H9 (cell line): ENCODE measurements around the gene KCTD2. TPM values are rescaled to one million over a fixed set of nuclear protein-coding genes. Genes with fewer than 3 reads are reported as not detected.

Source experiments
- DNase-seq: peaks from one replicate; pipeline ENCODE4 v3.0.0-alpha.2; 2017
- H2AFZ ChIP-seq: one replicate; pipeline ENCODE4 v1.6.1; 2013; ENCODE audit warnings: mild to moderate bottlenecking, low read length, control low read depth, moderate library complexity
- H2AK5ac ChIP-seq: 2 replicates; pipeline ENCODE4 v1.6.1; 2013; ENCODE audit warnings: low read length, control low read depth, mixed read lengths; ENCODE audit not compliant: insufficient read length
- H2BK120ac ChIP-seq: one replicate; pipeline ENCODE4 v1.6.1; 2013; ENCODE audit warnings: low read depth, mild to moderate bottlenecking, low read length, control low read depth, inconsistent platforms; ENCODE audit not compliant: poor library complexity, severe bottlenecking
- H2BK12ac ChIP-seq: 2 replicates; pipeline ENCODE4 v1.6.1; 2013; ENCODE audit warnings: low read length, control low read depth, mixed read lengths, low read depth; ENCODE audit not compliant: insufficient read length
- H2BK15ac ChIP-seq: 2 replicates; pipeline ENCODE4 v1.6.1; 2013; ENCODE audit warnings: low read depth, low read length, control low read depth
- H2BK20ac ChIP-seq: one replicate; pipeline ENCODE4 v1.6.1; 2013; ENCODE audit warnings: low read depth, mild to moderate bottlenecking, low read length, control low read depth, inconsistent platforms; ENCODE audit not compliant: poor library complexity, severe bottlenecking
- H2BK5ac ChIP-seq: 2 replicates; pipeline ENCODE4 v1.6.1; 2013; ENCODE audit warnings: low read length, control low read depth, mixed read lengths; ENCODE audit not compliant: insufficient read length
- H3K14ac ChIP-seq: 2 replicates; pipeline ENCODE4 v1.6.1; 2013; ENCODE audit warnings: low read length, control low read depth; ENCODE audit not compliant: insufficient read depth
- H3K18ac ChIP-seq: 2 replicates; pipeline ENCODE4 v1.6.1; 2013; ENCODE audit warnings: low read depth, mild to moderate bottlenecking, mixed read lengths, low read length, control low read depth; ENCODE audit not compliant: insufficient read length
- H3K23ac ChIP-seq: 2 replicates; pipeline ENCODE4 v1.6.1; 2013; ENCODE audit warnings: low read length, control low read depth, mixed read lengths, low read depth; ENCODE audit not compliant: insufficient read length
- H3K23me2 ChIP-seq: 2 replicates; pipeline ENCODE4 v1.6.1; 2013; ENCODE audit warnings: low read depth, mild to moderate bottlenecking, mixed read lengths, low read length, control low read depth; ENCODE audit not compliant: insufficient read length, poor library complexity, severe bottlenecking
- H3K27ac ChIP-seq: 2 replicates; pipeline ENCODE4 v1.5.1; 2013; ENCODE audit warnings: low read length, control low read depth, mixed read lengths, low read depth; ENCODE audit not compliant: insufficient read length
- H3K27me3 ChIP-seq: 2 replicates; pipeline ENCODE4 v1.6.1; 2013; ENCODE audit warnings: low read length, control low read depth, inconsistent platforms; ENCODE audit not compliant: insufficient read depth
- H3K4ac ChIP-seq: 2 replicates; pipeline ENCODE4 v1.6.1; 2013; ENCODE audit warnings: low read depth, mild to moderate bottlenecking, control low read depth, inconsistent platforms, low read length, moderate library complexity
- H3K4me1 ChIP-seq: 2 replicates; pipeline ENCODE4 v1.6.1; 2013; ENCODE audit warnings: low read length, control low read depth, inconsistent platforms; ENCODE audit not compliant: insufficient read depth
- H3K4me2 ChIP-seq: 2 replicates; pipeline ENCODE4 v1.6.1; 2013; ENCODE audit warnings: low read length, control low read depth, mixed read lengths; ENCODE audit not compliant: insufficient read length, insufficient read depth
- H3K56ac ChIP-seq: 2 replicates; pipeline ENCODE4 v1.6.1; 2013; ENCODE audit warnings: low read depth, mild to moderate bottlenecking, mixed read lengths, low read length, control low read depth; ENCODE audit not compliant: insufficient read length
- H3K79me1 ChIP-seq: 2 replicates; pipeline ENCODE4 v1.6.1; 2013; ENCODE audit warnings: low read depth, mild to moderate bottlenecking, moderate library complexity, low read length, control low read depth, inconsistent platforms; ENCODE audit not compliant: insufficient read depth, poor library complexity, severe bottlenecking
- H3K79me2 ChIP-seq: 2 replicates; pipeline ENCODE4 v1.6.1; 2013; ENCODE audit warnings: low read length, control low read depth, inconsistent platforms; ENCODE audit not compliant: insufficient read depth
- H3K9ac ChIP-seq: 2 replicates; pipeline ENCODE4 v1.6.1; 2013; ENCODE audit warnings: low read length, control low read depth, mixed read lengths; ENCODE audit not compliant: insufficient read length; ENCODE audit errors: extremely low read depth
- H3K9me3 ChIP-seq: one replicate; pipeline ENCODE4 v1.6.1; 2013; ENCODE audit warnings: low read depth, low read length, inconsistent platforms; ENCODE audit not compliant: control insufficient read depth
- H3T11ph ChIP-seq: one replicate; pipeline ENCODE4 v1.6.1; 2013; ENCODE audit warnings: mild to moderate bottlenecking, low read length, control low read depth, inconsistent platforms
- H4K20me1 ChIP-seq: one replicate; pipeline ENCODE4 v1.6.1; 2013; ENCODE audit not compliant: control insufficient read depth, insufficient read length, insufficient read depth
- H4K5ac ChIP-seq: 2 replicates; pipeline ENCODE4 v1.6.1; 2013; ENCODE audit warnings: low read depth, mild to moderate bottlenecking, mixed read lengths, low read length, control low read depth; ENCODE audit not compliant: insufficient read length
- H4K8ac ChIP-seq: replicated peaks from 2 replicates; pipeline ENCODE4 v1.6.1; 2013; ENCODE audit warnings: low read length, control low read depth, mixed read lengths, low read depth; ENCODE audit not compliant: insufficient read length
- H4K91ac ChIP-seq: 2 replicates; pipeline ENCODE4 v1.6.1; 2013; ENCODE audit warnings: low read depth, mild to moderate bottlenecking, moderate library complexity, mixed read lengths, low read length, control low read depth; ENCODE audit not compliant: insufficient read length
- H3K27ac Mint-ChIP-seq, 3 experiments: 2 replicates in 2 of 3; 3 replicates in 1 of 3; pipeline ENCODE4 v1.8.0; 2020 to 2021; ENCODE audit warnings: mixed read lengths in 3 of 3, mild to moderate bottlenecking in 1 of 3, moderate library complexity in 1 of 3
- H3K27me3 Mint-ChIP-seq: 2 replicates; pipeline ENCODE4 v1.8.0; 2021; ENCODE audit warnings: low read depth, mild to moderate bottlenecking, moderate library complexity, mixed read lengths
- H3K36me3 Mint-ChIP-seq, 3 experiments: 2 replicates in 2 of 3; 3 replicates in 1 of 3; pipeline ENCODE4 v1.8.0; 2020 to 2021; ENCODE audit warnings: low read depth in 3 of 3, mixed read lengths in 3 of 3; ENCODE audit not compliant: insufficient read depth in 1 of 3
- H3K4me1 Mint-ChIP-seq, 2 experiments: 2 replicates each; pipeline ENCODE4 v1.8.0; 2020; ENCODE audit warnings: mixed read lengths in 2 of 2
- H3K4me3 Mint-ChIP-seq, 2 experiments: 2 replicates in 1 of 2; 3 replicates in 1 of 2; pipeline ENCODE4 v1.8.0; 2020 to 2021; ENCODE audit warnings: mild to moderate bottlenecking in 2 of 2, mixed read lengths in 2 of 2, moderate library complexity in 1 of 2
- H3K9me3 Mint-ChIP-seq, 2 experiments: 2 replicates in 1 of 2; 3 replicates in 1 of 2; pipeline ENCODE4 v1.8.0; 2020; ENCODE audit warnings: mild to moderate bottlenecking in 2 of 2, mixed read lengths in 2 of 2, moderate library complexity in 1 of 2
- CTCF ChIP-seq: fragments of 200-600 bp; sonication (generic); conservative IDR thresholded peaks from 3 replicates; pipeline ENCODE4 v1.8.0; 2021; ENCODE audit warnings: antibody characterized with exemption, mild to moderate bottlenecking
- WGBS: extraction: QIAGEN DNeasy Blood & Tissue Kit; methylation state at CpG from one replicate; pipeline ENCODE4 v1.1.7; 2013; ENCODE audit warnings: missing lambda C conversion rate, low lambda C conversion rate, mixed read lengths; ENCODE audit not compliant: insufficient read length; ENCODE audit errors: extremely low coverage; 5-methylcytosine and 5-hydroxymethylcytosine counted together
- total RNA-seq: library from RNA; stranded (reverse); gene quantifications from 2 replicates; pipeline ENCODE4 v1.2.1, GENCODE V29; 2021

KCTD2 gene
- total RNA-seq, 1 experiment from 2014 or later, result 40.1 TPM

- H4K91ac ChIP-seq, result no peak overlapping the region
- H3K56ac ChIP-seq, result no peak overlapping the region
- H3K79me1 ChIP-seq, result no peaks in the 10 kb centered on the region
- no peaks in the 10 kb centered on the region for H4K20me1 ChIP-seq
- no peak overlapping the region for H3K4ac ChIP-seq
- no peak overlapping the region for H3K18ac ChIP-seq
- no peak overlapping the region for H2BK5ac ChIP-seq
- no peaks in the 10 kb centered on the region for H3K27me3 Mint-ChIP-seq
- H3K9me3 ChIP-seq, result no peaks in the 10 kb centered on the region
- H4K5ac ChIP-seq, result no peak overlapping the region
- no peak overlapping the region for H2BK12ac ChIP-seq
- no peaks in the 10 kb centered on the region for H3K27me3 ChIP-seq
- H3K4me2 ChIP-seq, result no peak overlapping the region
- no peaks in the 10 kb centered on the region; a peak in 1 of 5 replicates for H3K9me3 Mint-ChIP-seq
- no peak overlapping the region; a peak in 1 of 7 replicates for H3K27ac Mint-ChIP-seq
- no peaks in the 10 kb centered on the region for H3K79me2 ChIP-seq
- H2AFZ ChIP-seq, result no peak overlapping the region
- H3K23me2 ChIP-seq, result no peaks in the 10 kb centered on the region
- H3K27ac ChIP-seq, result no peak overlapping the region
- no peak overlapping the region for H3K4me3 Mint-ChIP-seq
- H3K36me3 Mint-ChIP-seq, result no peaks in the 10 kb centered on the region
- no CpG with 5 or more reads among the region's 5 CpGs for WGBS
- no peak overlapping the region for H2AK5ac ChIP-seq
- TF ChIP-seq CTCF, result no peak
- no peak overlapping the region for H3K23ac ChIP-seq
- peaks cover 10 to 13% of the 10 kb centered on the region in 2 experiments for H3K4me1 Mint-ChIP-seq
- no peak for DNase-seq
- H2BK20ac ChIP-seq, result no peak overlapping the region
- H2BK15ac ChIP-seq, result no peak overlapping the region
- H2BK120ac ChIP-seq, result no peak overlapping the region
- H4K8ac ChIP-seq, result no peak overlapping the region
- H3K9ac ChIP-seq, result no peak overlapping the region
- no peak overlapping the region for H3T11ph ChIP-seq
- H3K14ac ChIP-seq, result no peak overlapping the region
- no peaks in the 10 kb centered on the region for H3K4me1 ChIP-seq
These were observed 26.6 kb downstream of the KCTD2 start for GRCh38 chr17:75073618-75074047.
